ENCODE data around the gene ZNF697. TPM values are rescaled to one million over a fixed set of nuclear protein-coding genes. Genes with fewer than 3 reads are reported as not detected.
A peak's percentile ranks its signal among the peaks of the same experiment; 100 is the strongest.

Gene ZNF697
- total RNA-seq, 1 donor from 2014 or later: 2.9 TPM

DNA sequence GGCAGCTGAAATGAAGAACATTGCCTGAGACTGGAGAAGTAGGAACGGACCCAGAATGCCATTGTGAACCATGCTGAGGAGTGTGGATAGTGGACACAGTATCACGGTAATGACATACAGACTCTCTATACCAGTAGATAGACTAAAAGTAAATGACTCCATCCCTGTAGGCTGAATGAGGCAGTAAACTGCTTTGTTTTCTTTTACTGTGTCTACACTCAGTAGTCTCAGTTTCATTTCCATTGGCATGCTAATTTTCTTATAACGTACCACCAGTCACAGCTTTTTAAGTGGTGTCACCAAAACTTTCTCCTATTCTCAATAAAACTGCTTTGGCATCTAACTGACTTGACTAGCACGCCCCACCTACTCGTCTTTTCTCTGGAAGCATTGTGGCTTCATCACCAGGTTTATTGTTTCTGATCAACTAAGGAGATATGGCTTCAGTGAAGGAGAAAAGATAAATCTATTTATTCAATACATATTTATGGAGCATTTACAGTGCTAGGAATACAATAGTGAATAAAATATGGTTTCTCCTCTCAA is 8.4 kb upstream of the ZNF697 start:
- Mint-ChIP-seq H3K9me3 (no peaks in the 10 kb centered on the region), H3K27me3 (ENCODE audit: insufficient read depth) (peaks cover 36% of the 10 kb centered on the region), H3K36me3 (ENCODE audit: low read depth) (no peaks in the 10 kb centered on the region), H3K4me1 (ENCODE audit: low read depth) (peaks cover under 1% of the 10 kb centered on the region), H3K27ac (no peak overlapping the region), H3K4me3 (no peak overlapping the region)
- intact Hi-C loops (cut with micrococcal nuclease): loop anchor here (5.0 kb wide), 1 partner anchor 514 kb away; the partner anchor contains the start of gene WARS2
- DNase-seq (ENCODE audit: low spot score): no peak

DNA sequence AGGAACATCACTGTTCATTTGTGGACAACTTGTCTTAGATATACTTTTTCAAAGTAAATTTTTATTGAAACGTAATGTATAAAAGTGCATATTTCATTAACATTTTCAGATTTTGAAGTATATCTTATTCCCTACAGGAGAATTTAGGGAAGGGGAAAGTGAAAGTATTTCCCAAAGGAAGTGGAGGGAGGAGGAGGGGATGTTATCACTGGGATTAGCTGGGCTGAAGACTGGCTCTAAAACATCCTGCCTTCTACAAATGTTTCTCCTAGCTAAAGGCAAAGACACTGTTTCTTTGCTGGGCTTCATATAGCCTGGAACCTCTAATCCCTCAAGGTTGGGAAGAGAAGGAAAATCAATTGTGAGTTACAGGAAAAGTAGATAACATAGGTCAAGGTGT is 7.1 kb upstream of the ZNF697 start:
- H3K27me3 Mint-ChIP-seq (ENCODE audit: insufficient read depth): peaks cover 47% of the 10 kb centered on the region
- no peaks in the 10 kb centered on the region for H3K9me3 Mint-ChIP-seq
- H3K4me1 Mint-ChIP-seq (ENCODE audit: low read depth): no peaks in the 10 kb centered on the region
- no peaks in the 10 kb centered on the region for H3K36me3 Mint-ChIP-seq (ENCODE audit: low read depth)
- intact Hi-C loops (cut with micrococcal nuclease): loop anchor here (5.0 kb wide), 1 partner anchor 513 kb away; the partner anchor contains the start of gene WARS2
- no peak for DNase-seq (ENCODE audit: low spot score)
- no peak overlapping the region for H3K27ac Mint-ChIP-seq
- H3K4me3 Mint-ChIP-seq: no peak overlapping the region

DNA sequence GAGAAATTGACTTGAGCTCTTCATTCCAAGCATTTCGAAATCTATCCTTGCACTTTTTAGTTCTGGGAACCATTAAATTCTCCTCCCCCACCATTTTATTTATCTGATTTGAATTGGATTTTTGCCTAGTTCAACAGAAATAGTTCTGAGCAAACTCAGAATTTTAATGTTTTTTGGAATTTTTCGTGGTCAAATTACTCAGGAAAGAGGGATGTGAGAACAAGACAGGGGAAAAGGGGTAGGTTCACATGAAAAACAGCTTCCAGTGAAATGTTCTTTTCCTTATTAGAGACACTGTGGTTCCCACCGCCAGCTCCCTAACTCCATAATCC is 5.7 kb upstream of the ZNF697 start:
- DNase-seq (ENCODE audit: low spot score): no peak

DNA sequence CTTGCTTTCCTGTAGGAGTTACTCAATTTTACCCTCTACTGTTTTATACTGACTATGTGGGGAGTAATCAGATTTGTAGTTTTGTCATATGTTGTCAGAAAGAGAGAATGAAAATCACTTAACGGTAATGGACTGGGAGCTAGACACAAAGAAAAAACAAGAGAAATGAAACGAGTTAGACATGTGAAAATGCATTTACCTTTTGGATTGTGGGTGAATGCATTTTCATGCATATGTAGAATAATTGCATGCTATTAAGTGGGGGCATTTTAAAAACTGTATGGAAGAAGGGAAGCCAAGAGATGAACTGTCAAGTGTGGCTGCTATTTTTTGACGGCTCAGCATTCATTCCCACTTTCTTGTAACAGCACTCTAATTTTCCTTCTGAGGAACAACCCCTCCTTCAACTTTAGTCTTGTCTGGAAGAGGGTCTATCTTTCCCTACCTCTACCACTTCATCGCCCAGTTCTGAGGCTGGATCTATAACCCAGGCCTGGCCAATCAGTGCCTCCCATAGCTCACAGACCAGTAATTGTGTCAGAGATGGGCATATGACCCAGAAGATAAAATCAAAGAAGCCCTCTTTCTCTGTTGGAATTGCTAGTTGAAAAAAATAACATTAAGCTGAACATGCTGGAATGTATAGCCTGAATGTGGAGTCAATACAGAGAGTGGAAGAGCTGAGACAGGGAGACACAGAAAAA is 5.2 kb upstream of the ZNF697 start:
- H3K27ac Mint-ChIP-seq: no peak overlapping the region
- no peaks in the 10 kb centered on the region for H3K9me3 Mint-ChIP-seq
- intact Hi-C loops (cut with micrococcal nuclease): no loop called here
- H3K4me3 Mint-ChIP-seq: no peak overlapping the region
- H3K27me3 Mint-ChIP-seq (ENCODE audit: insufficient read depth): peaks cover 48% of the 10 kb centered on the region
- no peak for DNase-seq (ENCODE audit: low spot score)
- H3K4me1 Mint-ChIP-seq (ENCODE audit: low read depth): peaks cover 5% of the 10 kb centered on the region
- no peaks in the 10 kb centered on the region for H3K36me3 Mint-ChIP-seq (ENCODE audit: low read depth)

More for the DNA sequence above, 5.7 kb upstream of the ZNF697 start:
- Mint-ChIP-seq H3K27me3 (ENCODE audit: insufficient read depth) (peaks cover 49% of the 10 kb centered on the region), H3K4me1 (ENCODE audit: low read depth) (peaks cover 3% of the 10 kb centered on the region), H3K9me3 (no peaks in the 10 kb centered on the region), H3K4me3 (no peak overlapping the region), H3K36me3 (ENCODE audit: low read depth) (no peaks in the 10 kb centered on the region), H3K27ac (no peak overlapping the region)
- intact Hi-C loops (cut with micrococcal nuclease): no loop called here

DNA sequence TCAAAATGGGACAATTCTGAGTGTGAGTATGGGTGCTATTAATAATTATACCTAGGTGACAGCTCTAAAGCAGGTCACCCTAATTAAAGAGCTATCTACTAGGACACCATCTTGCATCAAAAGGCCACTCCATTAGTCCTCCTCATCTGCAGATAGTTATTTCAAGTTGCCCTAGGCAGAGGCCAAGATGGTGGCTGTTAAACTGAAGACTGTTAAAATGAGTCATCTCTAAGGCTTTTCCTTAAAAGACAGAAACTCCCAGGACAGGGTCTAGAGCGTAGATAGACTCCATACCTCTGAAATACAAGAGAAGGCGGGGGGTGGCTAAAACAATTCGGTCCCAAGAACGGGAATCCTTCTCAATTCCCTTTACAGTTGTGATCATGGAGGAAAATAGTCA is 4.5 kb upstream of the ZNF697 start:
- no peaks in the 10 kb centered on the region for H3K36me3 Mint-ChIP-seq (ENCODE audit: low read depth)
- no peaks in the 10 kb centered on the region for H3K9me3 Mint-ChIP-seq
- no peak for DNase-seq (ENCODE audit: low spot score)
- H3K4me1 Mint-ChIP-seq (ENCODE audit: low read depth): peaks cover 5% of the 10 kb centered on the region
- peaks cover 50% of the 10 kb centered on the region for H3K27me3 Mint-ChIP-seq (ENCODE audit: insufficient read depth)
- H3K27ac Mint-ChIP-seq: no peak overlapping the region
- no peak overlapping the region for H3K4me3 Mint-ChIP-seq
- intact Hi-C loops (cut with micrococcal nuclease): no loop called here

DNA sequence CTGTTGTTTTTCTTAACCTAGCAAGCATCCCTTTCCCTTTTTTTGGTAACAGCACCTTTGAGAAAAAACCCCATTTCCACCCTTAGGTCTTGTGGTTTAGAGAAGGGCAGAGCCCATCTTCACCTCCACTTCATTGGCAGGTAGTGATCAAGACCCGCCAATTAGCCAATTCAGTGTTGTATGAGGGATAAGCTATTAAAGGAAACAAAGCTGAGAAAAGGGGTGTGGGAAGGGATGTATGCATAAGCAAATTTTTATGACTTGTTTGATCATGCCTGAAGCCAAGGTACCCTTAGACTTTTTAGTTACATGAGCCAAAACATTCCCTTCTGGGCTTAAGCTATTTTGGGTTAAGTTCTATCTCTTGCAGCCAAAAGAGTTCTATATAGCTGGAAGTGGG is 3.6 kb upstream of the ZNF697 start:
- peaks cover 6% of the 10 kb centered on the region for H3K4me1 Mint-ChIP-seq (ENCODE audit: low read depth)
- H3K4me3 Mint-ChIP-seq: no peak overlapping the region
- H3K9me3 Mint-ChIP-seq: no peaks in the 10 kb centered on the region
- intact Hi-C loops (cut with micrococcal nuclease): no loop called here
- no peaks in the 10 kb centered on the region for H3K36me3 Mint-ChIP-seq (ENCODE audit: low read depth)
- no peak for DNase-seq (ENCODE audit: low spot score)
- no peak overlapping the region for H3K27ac Mint-ChIP-seq
- H3K27me3 Mint-ChIP-seq (ENCODE audit: insufficient read depth): peaks cover 57% of the 10 kb centered on the region

DNA sequence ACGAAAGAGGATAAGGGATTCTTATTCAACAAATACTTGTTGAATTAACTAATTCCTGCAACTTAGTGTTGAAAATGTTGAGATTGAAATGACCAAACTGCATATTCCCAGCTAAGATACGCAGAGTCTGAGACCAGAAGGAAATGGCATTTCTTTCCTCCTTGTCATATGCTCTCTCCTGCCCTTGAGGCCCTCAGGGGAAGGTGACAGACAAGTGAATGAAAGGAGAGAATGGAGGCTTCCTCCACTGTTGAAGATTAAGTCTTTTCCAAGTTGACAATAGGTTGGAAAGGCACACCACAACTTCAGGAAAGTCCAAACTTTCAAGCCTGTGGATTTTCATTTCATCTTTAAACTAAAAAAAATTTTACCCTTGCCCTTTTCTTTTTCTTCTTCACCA is 3.1 kb upstream of the ZNF697 start:
- no peaks in the 10 kb centered on the region for H3K36me3 Mint-ChIP-seq (ENCODE audit: low read depth)
- H3K27me3 Mint-ChIP-seq (ENCODE audit: insufficient read depth): peaks cover 62% of the 10 kb centered on the region
- no peak for DNase-seq (ENCODE audit: low spot score)
- no peak overlapping the region for H3K4me3 Mint-ChIP-seq
- no peaks in the 10 kb centered on the region for H3K9me3 Mint-ChIP-seq
- H3K4me1 Mint-ChIP-seq (ENCODE audit: low read depth): peaks cover 11% of the 10 kb centered on the region
- intact Hi-C loops (cut with micrococcal nuclease): no loop called here
- no peak overlapping the region for H3K27ac Mint-ChIP-seq

DNA sequence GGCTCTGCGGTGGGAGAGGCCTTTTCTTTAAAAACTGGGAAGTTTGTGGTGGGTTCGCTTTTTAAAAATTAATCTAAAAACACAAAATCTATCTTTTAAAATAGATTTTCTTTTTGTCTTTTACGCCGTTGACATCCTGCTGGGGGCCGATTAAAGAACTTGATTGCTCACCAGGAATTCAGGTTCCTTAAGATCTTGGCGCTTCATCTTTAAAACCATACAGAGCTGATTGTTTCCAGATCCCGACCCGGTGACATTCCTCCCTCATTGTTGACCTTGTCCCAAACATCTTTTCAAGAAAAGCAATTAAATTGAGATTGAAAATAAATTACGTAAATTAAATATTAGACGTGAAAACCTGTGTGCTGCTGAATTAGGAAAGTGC is 546 bp upstream of the ZNF697 start:
- Mint-ChIP-seq H3K27me3 (ENCODE audit: insufficient read depth) (peaks cover 61% of the 10 kb centered on the region), H3K4me1 (ENCODE audit: low read depth) (peaks cover 23% of the 10 kb centered on the region), H3K9me3 (no peaks in the 10 kb centered on the region), H3K27ac (no peak overlapping the region), H3K36me3 (ENCODE audit: low read depth) (no peaks in the 10 kb centered on the region), H3K4me3 (peak overlapping the region; percentile 82)
- DNase-seq (ENCODE audit: low spot score): no peak
- intact Hi-C loops (cut with micrococcal nuclease): loop anchor here (1.0 to 5.0 kb wide), 2 partner anchors 27 to 64 kb away; partner anchors contain the start of gene PHGDH

DNA sequence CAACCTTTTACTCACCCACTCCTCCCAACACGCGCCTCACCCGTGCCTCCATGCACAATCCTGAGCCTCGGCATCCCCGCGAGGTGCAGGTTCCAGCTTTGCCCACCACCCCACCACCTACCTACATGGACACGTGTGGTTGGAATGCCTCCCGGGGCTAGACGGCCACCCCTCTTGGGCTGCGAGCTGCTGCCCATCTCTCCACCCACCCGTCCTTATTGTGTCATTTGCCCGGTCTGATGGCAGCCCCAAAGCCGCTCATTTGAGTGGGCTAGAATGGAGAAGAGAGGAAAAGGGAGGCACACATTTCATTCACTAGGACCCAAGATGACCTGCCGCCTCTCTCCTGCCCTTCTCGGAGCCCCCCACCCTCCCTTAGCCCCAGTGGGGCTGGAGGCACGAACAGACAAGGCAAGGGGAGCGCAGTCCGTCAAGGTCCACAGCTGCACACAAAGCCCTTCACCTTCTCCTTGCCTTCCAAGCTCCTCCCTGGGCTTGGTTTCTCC is 785 bp downstream of the ZNF697 start:
- Mint-ChIP-seq H3K4me1 (ENCODE audit: low read depth) (peaks cover 23% of the 10 kb centered on the region), H3K9me3 (no peaks in the 10 kb centered on the region), H3K4me3 (peak overlapping the region; percentile 79), H3K27ac (no peak overlapping the region), H3K36me3 (ENCODE audit: low read depth) (no peaks in the 10 kb centered on the region), H3K27me3 (ENCODE audit: insufficient read depth) (peaks cover 60% of the 10 kb centered on the region)
- no peak for DNase-seq (ENCODE audit: low spot score)
- intact Hi-C loops (cut with micrococcal nuclease): loop anchor here (5.0 kb wide), 1 partner anchor 65 kb away; the partner anchor contains the start of gene PHGDH

DNA sequence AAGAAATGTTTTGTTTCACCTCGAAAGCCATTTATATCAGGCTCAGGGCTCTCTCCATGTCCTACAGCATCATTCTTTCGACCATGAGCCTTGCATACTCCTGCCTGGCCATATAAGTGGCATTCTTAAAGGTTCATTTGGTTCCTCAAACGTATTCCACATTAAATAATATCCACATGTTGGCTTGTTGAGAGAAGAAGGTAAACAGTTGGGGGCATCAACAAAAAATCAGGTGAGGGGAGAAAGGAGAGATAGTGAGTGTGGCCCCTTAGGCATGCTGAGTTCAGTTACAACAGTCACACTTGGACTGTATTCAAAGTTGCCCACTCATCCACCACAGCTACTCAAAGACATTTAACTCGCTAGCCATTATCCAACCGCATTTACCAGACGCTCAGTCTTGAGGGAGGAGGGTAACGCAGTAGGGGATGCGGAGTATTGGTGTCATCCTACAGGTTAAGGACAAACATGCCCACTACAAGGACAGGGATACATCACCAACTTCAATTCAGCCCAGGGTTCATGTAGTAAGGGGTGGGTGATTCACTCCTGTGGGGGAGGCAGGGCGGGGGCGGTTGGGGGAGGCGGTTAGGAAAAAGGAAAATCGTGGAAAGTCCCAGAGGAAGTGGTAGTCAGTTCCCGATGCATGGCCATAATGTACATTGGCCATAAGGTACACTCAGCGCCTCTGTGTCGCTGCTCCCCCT is 1.4 kb downstream of the ZNF697 start:
- DNase-seq (ENCODE audit: low spot score): no peak
- Mint-ChIP-seq H3K27ac (no peak overlapping the region), H3K4me3 (peak overlapping the region; percentile 79), H3K27me3 (ENCODE audit: insufficient read depth) (peaks cover 58% of the 10 kb centered on the region), H3K4me1 (ENCODE audit: low read depth) (peaks cover 23% of the 10 kb centered on the region), H3K9me3 (peaks cover 5% of the 10 kb centered on the region), H3K36me3 (ENCODE audit: low read depth) (peaks cover 2% of the 10 kb centered on the region)
- intact Hi-C loops (cut with micrococcal nuclease): loop anchor here (5.0 kb wide), 1 partner anchor 66 kb away; the partner anchor contains the start of gene PHGDH

DNA sequence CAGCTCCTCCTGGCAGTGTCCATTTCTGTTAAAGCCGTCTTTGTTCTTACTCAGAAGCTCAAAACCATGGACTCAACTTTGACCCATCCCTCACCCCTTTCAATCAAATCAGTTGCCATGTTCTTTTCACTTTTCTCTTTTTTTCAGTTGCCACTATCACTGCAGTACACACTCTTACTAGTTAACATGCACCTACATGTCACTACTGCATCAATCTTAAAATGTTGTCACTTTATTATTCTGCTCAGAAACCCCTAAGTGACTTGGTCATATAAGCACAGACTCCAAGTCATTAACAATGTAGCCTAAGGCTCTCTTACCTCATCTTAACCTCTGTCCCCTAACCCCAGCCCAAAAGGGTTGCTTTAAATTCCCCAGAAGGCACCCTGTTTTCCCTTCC is 9.0 kb downstream of the ZNF697 start:
- H3K27ac Mint-ChIP-seq: no peak overlapping the region
- H3K9me3 Mint-ChIP-seq: peaks cover 6% of the 10 kb centered on the region
- no peaks in the 10 kb centered on the region for H3K4me1 Mint-ChIP-seq (ENCODE audit: low read depth)
- no peak for DNase-seq (ENCODE audit: low spot score)
- H3K4me3 Mint-ChIP-seq: no peak overlapping the region
- H3K27me3 Mint-ChIP-seq (ENCODE audit: insufficient read depth): peaks cover 18% of the 10 kb centered on the region
- intact Hi-C loops (cut with micrococcal nuclease): no loop called here
- peaks cover 2% of the 10 kb centered on the region for H3K36me3 Mint-ChIP-seq (ENCODE audit: low read depth)

DNA sequence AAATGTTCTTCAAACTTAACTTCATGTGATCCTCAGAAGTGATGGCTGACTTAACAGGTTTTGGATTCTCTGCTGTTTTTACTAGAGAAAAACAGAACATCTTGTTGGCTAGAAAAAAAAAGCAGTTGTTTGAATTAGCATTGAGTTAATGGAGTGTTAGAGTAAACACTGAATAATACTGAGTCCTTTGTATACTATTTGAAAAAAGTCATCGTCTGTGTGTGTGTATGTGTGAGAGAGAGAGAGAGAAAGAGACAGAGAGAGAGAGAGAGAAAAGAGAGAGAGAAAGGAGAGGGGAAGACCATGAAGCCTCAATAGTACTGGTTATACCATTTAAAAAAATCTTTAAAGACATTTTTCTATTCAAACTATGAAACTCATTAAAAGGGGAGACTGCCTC is 10.4 kb downstream of the ZNF697 start:
- Mint-ChIP-seq H3K9me3 (peaks cover 6% of the 10 kb centered on the region), H3K4me1 (ENCODE audit: low read depth) (peaks cover 4% of the 10 kb centered on the region), H3K36me3 (ENCODE audit: low read depth) (peaks cover 2% of the 10 kb centered on the region), H3K4me3 (no peak overlapping the region), H3K27me3 (ENCODE audit: insufficient read depth) (peaks cover 30% of the 10 kb centered on the region), H3K27ac (no peak overlapping the region)
- DNase-seq (ENCODE audit: low spot score): no peak
- intact Hi-C loops (cut with micrococcal nuclease): no loop called here

DNA sequence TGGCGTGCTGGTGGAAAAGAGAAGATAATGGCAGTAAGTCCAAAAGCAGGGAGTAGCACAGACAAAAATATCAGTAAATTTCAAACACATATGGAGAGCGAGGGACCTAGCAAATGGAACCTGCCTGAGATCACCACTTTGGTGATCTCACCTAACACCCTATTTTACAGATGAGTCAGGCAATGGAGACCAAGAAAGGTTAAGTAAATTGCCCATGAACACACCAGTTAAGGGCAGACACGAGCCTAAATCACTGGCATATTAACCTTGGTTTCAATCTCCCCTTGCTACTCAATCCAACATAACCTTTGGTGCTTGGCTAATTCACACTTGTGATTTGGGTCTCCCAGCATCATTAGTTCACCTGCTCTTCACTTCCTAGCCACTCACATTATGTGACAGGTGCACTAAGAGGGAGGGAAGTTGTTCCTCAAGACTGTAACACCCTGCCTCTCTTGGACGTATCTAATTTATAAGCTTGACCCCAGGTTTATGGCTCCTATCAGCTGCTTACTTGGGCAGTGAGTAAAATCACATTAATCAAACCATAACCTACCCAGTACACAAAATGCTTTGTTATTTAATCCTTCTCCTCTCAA is 11.5 kb downstream of the ZNF697 start:
- Mint-ChIP-seq H3K27me3 (ENCODE audit: insufficient read depth) (peaks cover 33% of the 10 kb centered on the region), H3K27ac (no peak overlapping the region), H3K4me1 (ENCODE audit: low read depth) (peaks cover 7% of the 10 kb centered on the region), H3K9me3 (no peaks in the 10 kb centered on the region), H3K4me3 (no peak overlapping the region), H3K36me3 (ENCODE audit: low read depth) (no peaks in the 10 kb centered on the region)
- intact Hi-C loops (cut with micrococcal nuclease): no loop called here
- no peak for DNase-seq (ENCODE audit: low spot score)

Measured in activated T-helper 1 cell treated with anti-CD3 and anti-CD28 coated beads, Interleukin-12 subunit alpha, Interleukin-12 subunit beta, Interleukin-2, Interleukin-4 antibody, amounts not matched to agents 30 ng/mL and 10 ng/mL and 1 ng/mL, durations not matched to agents 14 hours and 24 hours and 36 hours (primary cell).